Activated effector memory CD4-positive, alpha-beta T cell treated with anti-CD3 and anti-CD28 coated beads, Interleukin-2, amount 50 U/mL, for 16 hours (primary cell): ENCODE data around the gene ELAC1.
"Not testable (repeated sequence)": the region's sequence is repeated elsewhere in the genome, so short reads cannot be mapped to it uniquely, and the experiment has no call there.

Experiments
- DNase-seq: peaks from one replicate; pipeline ENCODE4 v3.0.0-alpha.2; 2020

Gene ELAC1

DNA sequence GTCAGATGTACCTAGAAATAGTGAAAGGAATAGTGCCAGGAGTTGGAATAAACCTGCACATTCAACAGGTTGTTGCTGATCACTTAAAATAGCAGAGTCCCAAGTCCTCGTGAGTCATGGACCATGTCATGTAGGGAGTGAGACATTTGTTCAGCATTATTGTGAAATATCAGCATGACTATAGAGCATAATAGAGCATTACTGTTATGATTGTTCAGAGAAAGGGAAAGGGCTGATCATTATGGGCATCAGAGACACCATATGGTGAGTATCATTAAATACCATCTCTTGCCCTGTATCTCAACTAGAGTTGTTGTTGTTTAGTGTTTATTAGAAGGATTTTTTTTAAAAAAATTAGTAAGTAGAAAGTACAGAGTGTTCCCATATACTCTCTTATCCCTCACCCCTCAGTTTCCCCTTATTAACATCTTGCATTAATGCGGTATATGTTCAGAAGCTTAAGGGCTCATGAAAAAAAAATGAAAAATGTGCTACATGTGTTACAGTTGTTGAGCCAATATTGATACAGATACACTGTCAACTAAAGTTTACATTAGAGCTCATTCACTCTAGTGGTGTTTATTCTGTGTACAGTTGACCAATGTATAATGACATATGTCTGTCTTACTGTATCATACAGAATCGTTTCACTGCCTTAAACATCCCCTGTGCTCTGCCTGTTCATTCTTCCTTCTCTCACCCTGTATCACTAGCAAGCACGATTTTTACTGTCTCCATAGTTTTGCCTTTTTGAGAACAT lies 5.7 kb downstream of the ELAC1 start:
- DNase-seq = no peak

DNA sequence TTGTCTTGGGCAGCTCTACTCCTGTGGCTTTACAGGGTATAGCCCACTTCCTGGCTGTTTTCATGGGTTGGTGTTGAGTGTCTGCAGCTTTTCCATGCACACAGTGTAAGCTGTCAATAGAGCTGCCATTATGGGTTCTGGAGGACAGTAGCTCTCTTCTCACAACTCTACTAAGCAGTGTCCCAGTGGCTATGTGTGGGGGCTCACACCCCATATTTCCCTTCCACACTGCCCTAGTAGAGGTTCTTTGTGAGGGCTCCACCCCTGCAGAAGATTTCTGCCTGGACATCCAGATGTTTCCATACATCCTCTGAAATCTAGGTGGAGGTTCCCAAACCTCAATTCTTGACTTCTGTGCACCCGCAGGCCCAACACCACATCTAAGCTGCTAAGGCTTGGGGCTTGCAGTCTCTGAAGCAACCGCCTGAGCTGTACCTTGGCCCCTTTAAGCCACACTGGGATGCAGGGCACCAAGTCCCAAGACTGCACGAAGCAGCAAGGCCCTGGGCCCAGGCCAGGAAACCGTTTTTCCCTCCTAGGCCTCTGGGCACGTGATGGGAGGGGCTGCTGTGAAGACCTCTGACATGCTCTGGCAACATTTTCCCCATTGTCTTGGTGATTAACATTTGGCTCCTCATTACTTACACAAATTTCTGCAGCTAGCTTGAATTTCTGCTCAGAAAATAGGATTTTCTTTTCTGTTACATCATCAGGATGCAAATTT lies 9.4 kb downstream of the ELAC1 start:
- DNase-seq = no peak

DNA sequence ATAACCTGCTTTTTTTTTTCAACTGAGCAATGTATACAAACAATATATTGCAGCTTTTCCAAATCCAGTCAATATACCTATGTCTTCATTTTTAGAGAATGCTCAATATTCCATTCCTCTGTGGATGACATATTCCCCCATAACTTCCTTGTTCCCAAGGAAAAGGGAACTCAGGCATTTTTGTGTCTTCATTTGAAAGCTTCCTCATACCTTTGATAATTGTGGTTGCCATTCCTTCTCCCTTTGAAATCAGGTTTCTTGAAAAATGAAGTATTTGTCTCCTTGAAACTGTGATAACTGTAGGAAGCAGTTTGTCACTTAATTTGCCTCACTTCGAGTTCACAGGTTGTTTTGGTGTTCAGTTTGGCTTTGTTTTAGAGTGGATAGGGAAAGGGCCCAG lies 13.5 kb downstream of the ELAC1 start:
- no peak for DNase-seq

DNA sequence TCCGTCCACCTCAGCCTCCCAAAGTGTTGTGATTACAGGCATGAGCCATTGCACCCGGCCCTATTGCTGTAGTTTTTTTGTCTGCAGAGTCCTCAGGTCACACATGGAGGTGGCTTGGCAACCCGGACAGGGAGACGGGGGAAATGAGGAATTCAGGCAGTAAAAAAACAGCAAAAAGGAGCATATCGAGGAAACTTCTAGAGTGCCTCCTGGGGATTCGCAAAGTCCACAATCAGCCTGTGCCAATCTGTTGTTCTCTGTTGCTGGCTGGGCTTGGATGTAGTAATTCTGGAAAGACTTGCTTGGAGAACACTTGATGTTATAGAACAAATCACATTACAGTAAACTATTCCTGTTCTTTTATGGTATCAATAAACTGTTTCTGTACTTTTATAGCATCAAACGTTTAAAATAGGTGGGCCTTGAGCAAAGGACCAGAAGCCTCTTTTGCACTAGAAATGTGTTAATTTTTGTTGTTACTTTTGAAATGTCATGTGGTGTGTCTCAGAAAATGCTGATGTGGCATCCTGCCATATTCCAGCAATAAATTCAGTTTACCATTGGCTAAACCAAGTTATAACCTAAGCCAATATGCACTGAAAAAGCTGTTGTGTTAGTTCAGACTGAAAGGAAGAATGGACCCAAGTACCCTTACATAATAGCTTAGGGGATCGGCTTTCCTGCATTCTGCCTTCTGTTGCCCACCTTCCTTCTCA lies 14.4 kb downstream of the ELAC1 start:
- no peak for DNase-seq

DNA sequence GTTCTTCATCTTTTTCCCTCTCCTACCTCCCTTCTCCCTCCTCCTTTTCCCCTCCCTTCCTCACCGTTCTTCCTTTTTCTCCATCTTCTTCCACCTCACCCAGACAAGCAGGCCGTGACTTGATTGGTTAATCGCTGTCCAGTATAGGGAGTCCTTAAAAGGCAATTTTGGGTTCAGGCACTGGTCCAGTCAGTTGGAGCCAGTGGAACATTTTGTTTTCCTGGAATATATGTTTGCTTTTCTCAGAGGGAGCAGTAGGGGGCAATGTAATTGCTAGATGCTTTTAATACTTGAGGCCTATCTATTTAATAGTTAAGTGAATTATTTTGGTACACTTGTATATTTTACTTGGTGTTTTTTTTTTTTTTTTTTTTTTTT lies 15.0 kb downstream of the ELAC1 start:
- DNase-seq = no peak

DNA sequence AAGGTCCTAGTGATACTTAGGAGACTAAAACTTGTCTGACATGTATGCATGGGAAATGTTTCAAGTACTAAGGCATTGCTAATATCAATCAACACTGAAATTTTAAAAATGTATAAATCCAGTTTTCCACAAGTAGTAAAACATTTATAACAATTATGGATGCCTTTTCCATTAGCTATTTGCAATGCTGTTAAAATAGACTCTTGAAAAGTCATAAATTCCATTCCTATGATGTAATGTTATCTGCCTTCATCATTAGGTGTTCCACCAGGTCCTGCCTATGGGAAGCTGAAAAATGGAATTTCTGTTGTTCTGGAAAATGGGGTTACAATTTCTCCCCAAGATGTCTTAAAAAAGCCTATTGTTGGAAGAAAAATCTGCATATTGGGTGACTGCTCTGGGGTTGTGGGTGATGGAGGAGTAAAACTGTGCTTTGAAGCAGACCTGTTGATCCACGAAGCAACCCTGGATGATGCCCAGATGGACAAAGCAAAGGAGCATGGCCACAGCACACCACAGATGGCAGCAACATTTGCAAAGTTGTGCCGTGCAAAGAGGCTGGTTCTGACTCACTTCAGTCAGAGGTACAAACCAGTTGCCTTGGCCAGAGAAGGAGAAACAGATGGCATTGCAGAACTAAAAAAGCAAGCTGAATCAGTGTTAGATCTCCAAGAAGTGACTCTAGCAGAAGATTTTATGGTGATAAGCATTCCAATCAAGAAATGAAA lies 18.7 kb downstream of the ELAC1 start:
- DNase-seq = no peak

DNA sequence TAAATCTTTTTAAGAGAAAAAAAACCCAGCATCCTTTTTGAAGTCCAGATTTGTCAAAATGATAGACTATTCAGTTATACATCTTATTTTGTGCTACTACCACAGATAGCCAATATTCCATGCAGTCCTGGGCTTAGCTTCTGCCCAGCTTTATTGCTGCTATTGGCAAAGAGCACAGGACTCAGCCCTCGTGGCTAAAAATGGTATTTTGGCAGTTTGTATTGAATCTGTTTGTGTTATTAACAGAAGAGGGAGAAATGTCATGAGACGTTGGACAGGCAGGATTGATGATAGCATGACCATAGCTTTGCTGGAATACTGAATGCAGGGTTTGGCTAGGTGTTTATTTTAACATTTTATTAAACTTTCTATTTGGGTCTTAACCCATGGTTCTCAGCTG lies 19.4 kb downstream of the ELAC1 start:
- no peak for DNase-seq

DNA sequence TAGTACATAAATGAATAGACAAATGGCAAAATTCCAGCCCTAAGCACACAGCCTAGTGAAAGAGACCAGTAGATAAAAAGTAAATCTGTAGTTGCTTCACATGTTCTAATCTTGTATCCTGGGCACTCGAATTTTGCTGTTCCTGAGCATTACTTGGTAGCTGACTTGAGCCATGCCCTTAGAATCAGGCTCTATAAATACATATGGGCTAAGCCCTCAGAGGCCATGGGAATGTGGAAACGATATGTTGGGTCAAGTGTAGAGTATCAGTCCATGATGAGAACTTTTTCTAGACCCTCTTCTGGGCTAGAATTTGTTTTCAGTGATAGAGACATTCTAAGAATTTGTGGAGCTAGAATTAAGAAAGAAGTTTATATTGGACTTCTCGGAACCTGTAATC lies 21.9 kb downstream of the ELAC1 start:
- DNase-seq = no peak

DNA sequence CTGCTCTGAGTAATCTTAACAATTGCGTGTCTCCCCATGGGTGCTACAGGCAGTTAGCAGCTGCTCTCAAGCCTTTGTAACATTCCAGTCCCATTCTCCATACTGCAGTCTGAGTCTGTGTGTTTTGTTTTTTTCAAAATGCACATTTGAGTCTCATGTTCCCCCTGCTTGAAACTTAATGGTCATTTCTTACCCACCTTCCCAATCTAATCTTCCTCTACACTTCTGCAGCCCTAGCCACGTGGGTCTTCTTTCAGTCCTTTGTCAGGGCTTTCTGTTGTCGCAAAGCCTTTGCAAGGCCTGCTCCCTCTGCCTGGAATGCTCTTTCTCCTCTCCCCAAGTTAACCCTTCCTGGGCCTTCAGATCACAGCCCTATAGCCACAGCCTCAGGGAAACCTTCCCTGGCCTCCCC lies 24.5 kb downstream of the ELAC1 start:
- no peak for DNase-seq

DNA sequence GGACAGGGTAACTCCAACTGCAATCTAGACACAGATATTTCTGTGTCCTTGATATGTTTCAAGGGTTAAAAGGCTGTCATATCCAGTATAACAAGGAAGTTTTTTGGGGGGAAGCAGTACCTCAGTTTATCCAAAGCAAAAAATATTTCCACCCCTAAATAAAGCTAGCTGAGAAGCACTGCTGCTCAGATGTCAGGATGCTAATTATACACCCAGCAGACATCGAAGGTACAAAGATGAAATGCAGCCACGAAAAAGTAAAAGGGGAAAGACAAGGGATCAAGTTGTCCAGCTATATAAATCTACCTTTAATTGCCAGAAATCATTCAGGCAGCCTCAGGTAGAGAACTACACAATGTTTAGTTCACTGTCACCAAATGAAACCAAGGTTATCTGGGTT lies 26.2 kb downstream of the ELAC1 start:
- no peak for DNase-seq

DNA sequence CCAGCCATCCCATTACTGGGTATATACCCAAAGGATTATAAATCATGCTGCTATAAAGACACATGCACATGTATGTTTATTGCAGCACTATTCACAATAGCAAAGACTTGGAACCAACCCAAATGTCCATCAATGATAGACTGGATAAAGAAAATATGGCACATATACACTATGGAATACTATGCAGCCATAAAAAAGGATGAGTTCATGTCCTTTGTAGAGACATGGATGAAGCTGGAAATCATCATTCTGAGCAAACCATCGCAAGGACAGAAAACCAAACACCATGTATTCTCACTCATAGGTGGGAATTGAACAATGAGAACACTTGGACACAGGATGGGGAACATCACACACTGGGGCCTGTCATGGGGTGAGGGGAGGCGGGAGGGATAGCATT lies 35.3 kb downstream of the ELAC1 start:
- DNase-seq = not testable (repeated sequence)

DNA sequence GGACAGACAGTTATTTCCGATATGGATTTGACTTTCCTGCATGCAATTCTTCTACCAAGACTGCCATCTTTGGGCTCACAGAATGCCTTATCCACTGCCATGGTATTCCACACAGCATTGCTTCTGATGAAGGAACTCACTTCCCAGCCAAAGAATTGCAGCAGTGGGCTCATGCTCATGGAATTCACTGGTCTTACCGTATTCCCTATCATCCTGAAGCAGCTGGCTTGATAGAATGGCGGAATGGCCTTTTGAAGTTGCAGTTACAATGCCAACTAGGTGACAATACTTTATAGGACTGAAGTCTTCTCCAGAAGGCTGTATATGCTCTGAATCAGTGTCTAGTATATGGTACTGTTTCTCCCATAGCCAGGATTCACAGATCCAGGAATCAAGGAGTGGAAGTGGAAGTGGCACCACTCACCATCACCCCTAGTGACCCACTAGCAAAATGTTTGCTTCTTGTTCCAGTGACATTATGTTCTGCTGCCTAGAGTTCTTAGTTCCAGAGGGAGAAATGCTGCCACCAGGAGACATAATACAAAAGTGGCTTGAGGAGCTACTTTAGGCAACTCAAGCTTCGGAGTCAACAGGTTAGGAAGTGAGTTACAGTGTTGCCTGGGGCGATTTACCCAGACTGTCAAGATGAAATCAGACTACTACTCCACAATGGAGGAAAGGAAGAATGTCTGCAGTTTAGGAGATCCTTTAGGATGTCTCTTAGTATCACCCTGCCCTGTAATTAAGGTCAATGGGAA lies 38.4 kb downstream of the ELAC1 start:
- no peak for DNase-seq

DNA sequence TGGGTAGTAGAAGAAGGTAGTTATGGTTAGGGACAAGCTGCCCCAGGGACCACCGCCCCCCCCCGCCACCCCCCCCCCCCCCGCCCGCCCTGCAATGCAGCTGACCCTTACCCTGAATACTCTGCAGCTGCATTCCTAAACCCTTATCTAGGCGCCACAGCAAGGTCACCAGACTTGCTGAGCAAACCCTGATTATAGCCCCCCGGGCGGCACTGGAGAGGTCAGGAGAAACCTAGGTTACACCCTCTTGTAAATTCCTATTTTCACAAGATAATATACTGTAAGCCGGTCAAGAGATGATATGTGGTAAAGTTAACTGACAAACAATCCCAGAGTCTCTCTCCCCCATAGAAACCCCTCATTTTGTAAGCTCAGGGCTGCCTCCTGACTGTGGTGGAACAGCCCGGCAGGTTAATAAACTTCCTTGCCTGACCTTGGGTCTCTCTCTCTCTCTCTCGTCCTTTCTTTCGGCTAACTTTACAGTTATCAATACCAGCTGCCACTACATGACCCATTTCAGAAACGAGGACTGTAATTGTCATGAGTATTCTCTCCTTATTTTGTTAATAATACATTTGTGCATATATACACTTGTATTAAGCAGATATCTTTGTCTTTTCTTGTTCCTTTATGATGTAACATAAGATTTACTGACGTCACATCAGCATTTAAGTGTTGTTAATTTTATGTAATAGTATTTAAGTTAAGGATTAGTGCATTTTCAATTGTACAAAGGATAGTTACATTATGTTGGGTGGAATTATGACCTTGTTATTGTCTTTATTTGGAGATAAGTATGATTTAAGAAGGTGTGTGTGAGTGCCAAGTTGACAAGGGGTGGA lies 39.3 kb downstream of the ELAC1 start:
- DNase-seq = no peak

DNA sequence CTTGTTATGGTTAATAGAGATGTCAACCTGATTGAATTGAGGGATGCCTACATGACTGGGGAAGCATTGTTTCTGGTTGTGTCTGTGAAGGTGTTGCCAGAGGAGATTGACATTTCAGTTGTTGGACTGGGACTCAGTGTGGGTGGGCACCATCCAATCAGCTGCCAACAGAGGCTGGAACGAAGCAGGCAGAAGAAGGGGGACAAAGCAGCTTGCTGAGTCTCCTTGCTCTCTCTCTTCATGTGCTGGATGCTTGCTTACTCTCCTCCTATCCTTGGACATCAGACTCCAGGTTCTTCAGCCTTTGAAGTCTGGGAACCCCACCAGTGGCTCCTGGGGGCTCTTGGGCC lies 39.9 kb downstream of the ELAC1 start:
- no peak for DNase-seq

DNA sequence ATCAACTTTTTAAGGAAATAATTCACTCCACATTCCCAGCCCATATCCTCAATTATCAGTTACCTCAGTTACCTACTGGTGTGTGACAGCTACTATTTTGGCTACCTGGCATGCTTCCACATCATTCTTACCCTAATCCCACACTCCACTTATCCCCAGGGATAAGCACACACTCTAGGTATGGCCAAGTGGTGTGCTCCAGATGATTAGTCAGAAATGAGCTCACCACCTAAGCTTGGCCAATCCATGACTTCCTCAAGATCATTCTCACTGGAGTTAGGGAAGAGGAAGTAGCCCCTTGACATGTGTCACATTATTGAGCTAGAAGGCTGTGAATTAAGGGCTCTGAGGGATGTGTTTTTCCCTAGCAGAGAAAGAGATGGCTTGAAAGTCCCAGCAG lies 41.2 kb downstream of the ELAC1 start:
- no peak for DNase-seq

DNA sequence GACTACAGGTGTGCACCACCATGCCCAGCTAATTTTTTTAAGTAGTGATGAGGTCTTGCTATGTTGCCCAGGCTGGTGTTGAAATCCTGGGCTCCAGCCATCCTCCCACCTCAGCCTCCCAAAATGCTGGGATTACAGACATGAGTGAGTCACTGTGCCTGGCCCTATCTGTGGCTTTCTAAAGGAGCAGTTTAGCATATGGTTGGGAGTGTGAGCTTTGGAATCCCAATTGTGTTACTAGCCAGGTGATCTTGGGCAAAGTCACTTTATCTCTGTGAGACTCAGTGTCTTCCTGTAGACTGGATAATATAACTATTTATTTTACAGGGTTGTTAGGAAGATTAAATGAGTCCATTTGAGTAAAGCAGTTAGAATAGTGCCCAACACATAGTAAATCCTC lies 42.4 kb downstream of the ELAC1 start:
- DNase-seq = no peak

DNA sequence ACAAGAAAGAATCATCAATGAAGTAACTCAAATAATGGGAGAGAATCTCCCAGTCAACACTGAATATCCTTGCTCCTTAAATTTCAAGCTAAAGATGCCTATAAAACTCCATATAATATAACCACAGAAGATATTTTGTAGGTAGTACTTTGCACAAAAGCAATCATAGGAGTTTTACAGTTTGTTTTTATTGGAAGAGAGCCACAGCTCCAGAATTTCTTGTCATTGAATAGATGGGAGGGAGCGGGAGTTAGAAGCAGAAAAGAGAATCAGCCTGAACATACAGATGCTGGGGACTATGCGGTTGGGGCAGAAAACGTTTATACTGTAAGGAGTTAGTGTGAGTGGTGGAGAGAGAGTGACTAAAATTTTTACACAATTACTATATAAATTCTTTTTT lies 43.9 kb downstream of the ELAC1 start:
- no peak for DNase-seq

DNA sequence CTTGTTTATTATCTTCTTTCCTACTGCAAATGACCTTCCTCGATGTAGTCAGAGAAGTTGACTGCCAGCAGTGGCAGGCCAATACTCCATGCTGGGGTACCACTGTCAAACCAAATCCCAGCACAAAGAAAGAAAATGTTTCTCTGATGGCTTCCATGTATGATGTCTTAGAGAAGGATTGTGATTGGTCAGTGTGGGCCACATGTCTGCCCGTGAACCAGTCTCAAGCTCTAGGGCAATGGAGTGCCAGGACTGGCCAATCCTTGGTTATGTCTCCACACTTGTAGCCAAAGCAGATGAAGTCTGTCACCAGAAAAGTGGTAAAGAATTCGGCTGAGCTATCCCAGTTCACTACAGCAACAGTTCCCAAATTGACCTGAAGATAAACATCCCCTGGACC lies 44.6 kb downstream of the ELAC1 start:
- no peak for DNase-seq

DNA sequence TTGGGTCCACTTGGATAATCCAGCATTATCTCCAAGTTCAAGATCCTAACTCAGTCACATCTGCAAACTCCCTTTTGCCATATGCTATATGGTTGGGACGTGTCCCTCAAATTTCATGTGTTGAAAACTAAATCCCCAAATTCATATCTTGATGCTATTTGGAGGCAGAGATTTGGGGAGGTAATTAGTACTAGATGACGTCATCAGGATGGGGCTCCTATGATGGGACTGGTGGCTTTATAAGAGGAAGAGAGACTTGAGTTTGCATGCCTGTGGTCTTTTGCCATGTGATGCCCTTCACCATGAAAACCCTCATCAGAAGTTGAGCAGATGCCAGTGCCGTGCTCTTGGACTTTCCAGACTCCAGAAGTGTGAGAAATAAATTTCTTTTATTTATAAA lies 45.4 kb downstream of the ELAC1 start:
- no peak for DNase-seq

DNA sequence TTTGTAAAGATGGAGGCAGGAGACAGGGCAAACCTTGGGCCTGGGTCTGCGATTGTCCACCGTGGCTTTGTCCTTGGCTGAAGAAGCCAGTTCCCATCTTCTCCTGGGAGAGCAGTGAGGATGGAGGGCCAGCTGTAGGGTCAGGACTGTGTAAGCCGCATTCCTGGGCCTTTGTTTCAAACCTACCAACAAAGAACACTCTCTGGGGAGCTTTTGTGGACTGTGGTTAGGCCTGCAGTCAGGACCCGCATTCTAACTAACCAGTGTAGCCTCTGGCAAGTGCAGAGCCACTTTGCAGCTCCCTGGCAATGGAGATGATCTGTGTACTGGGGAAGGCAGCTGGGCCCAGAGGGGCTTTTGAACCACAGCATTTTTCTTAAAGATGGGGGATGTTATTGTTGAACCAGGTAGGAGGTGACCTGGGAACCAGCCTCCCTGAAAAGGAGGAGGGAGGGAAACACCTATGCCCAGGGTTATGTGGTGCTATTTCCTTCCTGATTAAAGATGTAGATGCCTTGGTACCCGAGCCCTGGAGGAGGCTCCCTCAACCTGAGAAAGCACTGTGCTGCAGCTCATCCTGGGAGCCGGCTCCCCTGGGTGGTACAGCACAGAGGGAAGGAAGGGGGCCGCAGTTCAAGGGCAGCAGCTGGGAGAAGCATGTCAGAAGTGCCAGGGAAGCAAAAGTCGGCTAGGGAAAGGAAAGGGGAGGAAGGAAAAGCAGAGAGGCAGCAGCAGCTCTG lies 49.5 kb downstream of the ELAC1 start:
- no peak for DNase-seq

DNA sequence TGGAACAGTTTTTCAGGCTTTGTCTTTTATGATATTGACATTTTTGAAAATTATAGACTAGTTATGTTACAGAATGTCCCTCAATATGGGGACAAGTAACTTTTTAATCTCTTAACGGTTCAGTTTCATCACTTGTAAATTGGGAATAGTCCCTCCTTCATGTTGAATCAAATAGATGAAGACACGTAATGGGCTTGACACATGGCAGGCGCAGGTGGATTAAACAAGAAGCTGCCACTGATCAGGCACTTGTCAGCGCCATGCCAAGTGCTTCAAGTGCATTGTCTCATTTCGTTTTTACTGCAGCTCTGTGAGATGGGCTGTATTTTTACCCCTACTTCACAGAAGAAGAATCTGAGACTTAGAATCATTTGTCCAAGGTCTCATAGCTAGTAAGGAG lies 52.7 kb downstream of the ELAC1 start:
- DNase-seq = no peak
